Occipital lobe (tissue), 2 donors: Measurements from ENCODE around the gene CCDC85B. TPM values are rescaled to one million over a fixed set of nuclear protein-coding genes. Genes with fewer than 3 reads are reported as not detected.

Experiments used
- DNase-seq: peaks from one replicate; lab custom pipeline; 2025; lab: John Stamatoyannopoulos, UW
- total RNA-seq: library from RNA; depleted of rRNA; stranded (reverse); fragments of >200 nt; gene quantifications from one replicate; pipeline ENCODE4 v1.2.3, GENCODE V29; 2014

Gene CCDC85B
- total RNA-seq, 1 donor from 2014 or later: 14.0 TPM

DNA sequence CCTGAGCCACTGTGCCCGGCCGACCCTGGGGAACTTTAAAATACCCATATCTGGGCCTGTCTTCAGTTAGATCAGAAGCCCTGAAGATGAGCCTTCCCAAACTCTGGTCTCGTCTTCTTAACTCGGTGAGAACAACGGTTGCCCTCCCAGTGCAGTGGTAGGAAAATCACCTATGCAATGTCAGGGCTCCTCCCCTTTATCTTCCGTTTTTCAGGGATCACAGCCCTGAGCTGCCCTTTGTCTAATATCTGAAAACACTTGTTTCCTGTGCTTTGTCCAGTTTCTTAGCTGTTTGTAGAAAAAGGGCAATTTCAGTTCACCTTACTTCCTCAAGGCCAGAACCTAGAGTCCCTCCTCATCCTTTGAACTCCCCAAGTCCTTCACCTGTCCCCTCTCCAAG lies 38.2 kb downstream of the CCDC85B start:
- DNase-seq: no peak

DNA sequence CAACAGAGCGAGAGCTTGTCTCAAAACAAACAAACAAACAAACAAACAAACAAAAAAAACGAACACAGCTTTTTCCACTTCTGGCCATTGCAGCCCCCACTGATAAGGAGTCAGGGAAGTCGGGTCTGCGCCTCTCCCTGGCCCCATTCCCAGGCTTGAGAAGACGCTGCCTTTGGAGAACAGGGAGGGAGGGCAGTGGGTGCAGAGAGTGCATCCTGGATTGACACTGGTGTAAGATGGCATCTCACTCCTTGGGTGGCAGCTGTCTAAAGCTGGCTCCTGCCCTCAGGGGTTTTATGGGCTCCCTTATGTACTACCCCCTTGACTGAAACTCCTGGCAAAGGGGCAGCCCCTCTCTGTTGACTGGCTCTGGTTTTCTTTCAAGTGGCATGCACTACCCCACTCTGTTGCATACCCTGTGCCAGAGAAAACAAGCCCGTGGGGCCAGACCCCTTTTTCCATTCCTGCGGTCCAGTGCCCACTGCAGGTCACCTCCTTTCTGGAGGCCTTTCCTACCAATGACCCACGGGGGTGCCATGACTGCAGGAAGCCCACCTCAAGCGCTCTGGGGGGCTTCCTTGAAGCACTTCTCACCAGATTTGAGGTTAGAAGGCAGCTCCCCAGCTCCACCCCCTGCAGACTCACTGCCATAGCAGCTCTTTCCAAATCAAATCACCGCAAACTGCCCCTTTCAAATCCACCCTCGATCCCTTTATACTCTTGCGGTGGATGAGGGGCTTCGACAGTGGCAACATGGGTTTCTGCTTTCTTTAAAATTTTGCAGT lies 41.5 kb downstream of the CCDC85B start:
- DNase-seq: no peak

DNA sequence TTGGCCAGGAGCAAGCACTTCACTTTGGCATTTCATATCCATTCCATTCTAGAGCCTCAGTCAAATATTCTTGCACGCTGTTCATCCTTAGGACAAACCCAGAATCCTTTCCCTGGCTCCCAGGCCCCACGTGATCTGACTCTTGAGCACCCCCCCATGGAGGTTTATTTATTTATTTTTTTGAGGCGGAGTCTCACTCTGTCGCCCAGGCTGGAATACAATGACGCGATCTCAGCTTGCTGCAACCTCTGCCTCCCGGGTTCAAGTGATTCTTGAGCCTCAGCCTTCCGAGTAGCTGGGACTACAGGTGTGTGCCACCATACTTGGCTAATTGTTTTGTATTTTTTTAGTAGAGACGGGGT lies 42.1 kb downstream of the CCDC85B start:
- DNase-seq: no peak

DNA sequence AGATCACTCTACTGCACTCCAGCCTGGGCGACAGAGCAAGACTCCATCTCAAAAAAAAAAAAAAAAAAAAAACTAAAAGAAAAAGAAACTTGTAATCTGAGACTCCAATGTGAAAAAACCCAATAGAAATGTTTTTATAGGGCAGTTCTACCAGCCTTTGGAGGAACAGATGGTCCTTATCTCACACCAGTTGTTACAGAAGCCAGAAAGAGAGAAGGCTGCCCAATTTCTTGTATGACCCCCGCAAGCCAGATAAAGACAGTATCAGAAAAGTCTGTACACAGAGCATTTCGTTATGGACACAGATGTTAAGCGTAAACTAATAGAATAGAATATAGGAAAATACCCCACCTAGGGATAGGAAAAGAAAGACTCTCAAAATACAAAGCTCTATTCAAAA lies 43.5 kb downstream of the CCDC85B start:
- no peak for DNase-seq

DNA sequence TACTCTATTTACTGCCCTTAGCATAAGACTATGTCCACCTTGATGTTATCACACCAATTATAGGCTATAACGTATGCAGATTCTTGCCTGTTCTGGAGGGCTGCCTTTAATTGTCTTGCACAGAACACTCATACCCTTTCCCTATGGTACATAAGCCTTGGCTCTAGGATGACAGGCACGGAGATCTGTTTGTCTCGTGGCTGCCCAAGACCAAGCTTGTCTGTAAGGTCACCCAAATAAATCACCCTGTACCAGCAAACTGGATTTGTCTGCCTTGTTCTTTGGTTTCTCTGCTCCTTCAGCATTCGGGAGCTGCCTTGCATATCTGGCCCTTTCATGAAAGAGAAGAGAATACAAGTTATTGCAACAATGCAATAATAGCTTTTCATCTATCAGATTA lies 47.3 kb downstream of the CCDC85B start:
- no peak for DNase-seq

Other genes with a start within 250 kb of the CCDC85B start
- gene RELA, start 227.8 kb upstream of the CCDC85B start, total RNA-seq: 12.6 TPM
- gene KAT5, start 178.4 kb upstream of the CCDC85B start, total RNA-seq: 43.8 TPM
- 9.4 TPM for gene RNASEH2C, start 169.9 kb upstream of the CCDC85B start, total RNA-seq
- 4.7 TPM for gene AP5B1, start 109.7 kb upstream of the CCDC85B start, total RNA-seq
- gene OVOL1, start 103.6 kb upstream of the CCDC85B start, total RNA-seq: not detected
- 7.3 TPM for gene SNX32, start 56.7 kb upstream of the CCDC85B start, total RNA-seq
- gene CFL1, start 32.5 kb upstream of the CCDC85B start, total RNA-seq: 404 TPM
- gene MUS81, start 30.2 kb upstream of the CCDC85B start, total RNA-seq: 45.9 TPM
- 13.3 TPM for gene EFEMP2, start 17.9 kb upstream of the CCDC85B start, total RNA-seq
- gene CTSW, start 10.8 kb upstream of the CCDC85B start, total RNA-seq: not detected
- gene FIBP, start 2.2 kb upstream of the CCDC85B start, total RNA-seq: 107 TPM
- not detected for gene FOSL1, start 9.7 kb downstream of the CCDC85B start, total RNA-seq
- 12.6 TPM for gene C11orf68, start 28.4 kb downstream of the CCDC85B start, total RNA-seq
- gene DRAP1, start 28.8 kb downstream of the CCDC85B start, total RNA-seq: 50.4 TPM
- gene TSGA10IP, start 54.8 kb downstream of the CCDC85B start, total RNA-seq: not detected
- gene SART1, start 71.1 kb downstream of the CCDC85B start, total RNA-seq: 22.1 TPM
- gene EIF1AD, start 111.5 kb downstream of the CCDC85B start, total RNA-seq: 20.7 TPM
- 16.7 TPM for gene BANF1, start 111.8 kb downstream of the CCDC85B start, total RNA-seq
- gene CST6, start 121.3 kb downstream of the CCDC85B start, total RNA-seq: not detected
- gene CATSPER1, start 135.8 kb downstream of the CCDC85B start, total RNA-seq: not detected
- 14.0 TPM for gene GAL3ST3, start 158.5 kb downstream of the CCDC85B start, total RNA-seq
- gene SF3B2, start 161.7 kb downstream of the CCDC85B start, total RNA-seq: 88.6 TPM
- 34.5 TPM for gene PACS1, start 179.6 kb downstream of the CCDC85B start, total RNA-seq